ENCODE results near the gene URB1.

GRCh38 chr21:32364796-32365195 is 28.0 kb downstream of the URB1 start:
- no peak for TF ChIP-seq CTCF (IDR thresholded peaks at IDR 0.05)
- no peak for TF ChIP-seq EP300 (IDR thresholded peaks at IDR 0.05; ENCODE audit: low read depth)
- TF ChIP-seq POLR2A (IDR thresholded peaks at IDR 0.05), result no peak

Data from transverse colon (tissue), 3 donors.